ENCODE results near the gene POSTN.

The POSTN gene

DNA sequence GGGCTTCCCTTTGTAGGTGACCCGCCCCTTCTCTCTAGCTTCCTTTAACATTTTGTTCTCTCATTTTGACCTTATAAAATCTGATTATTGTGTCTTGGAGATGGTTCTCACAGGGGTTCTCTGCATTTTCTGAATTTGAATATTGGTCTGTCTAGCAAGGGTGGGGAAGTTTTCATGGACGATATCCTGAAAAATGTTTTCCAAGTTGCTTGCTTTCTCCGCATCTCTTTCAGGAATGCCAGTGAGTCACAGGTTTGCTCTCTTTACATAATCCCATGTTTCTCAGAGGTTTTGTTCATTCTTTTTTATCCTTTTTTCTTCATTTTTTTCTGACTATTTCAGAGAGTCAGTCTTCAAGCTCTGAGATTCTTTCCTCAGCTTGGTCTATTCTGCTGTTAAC, 53.6 kb downstream of the POSTN start:
- no peaks in the 10 kb centered on the region for H3K4me1 ChIP-seq (ENCODE audit: low read length)
- H3K27ac ChIP-seq (ENCODE audit: low read length) = no peak overlapping the region
- no peaks in the 10 kb centered on the region for H3K9me3 ChIP-seq (ENCODE audit: insufficient read depth, low read length)
- no peak overlapping the region for H3K4me3 ChIP-seq (ENCODE audit: low read length)
- no peaks in the 10 kb centered on the region for H3K79me2 ChIP-seq (ENCODE audit: low read length)
- no peaks in the 10 kb centered on the region for H4K20me1 ChIP-seq (ENCODE audit: insufficient read depth, low read length)
- TF ChIP-seq EZH2phosphoT487 (IDR thresholded peaks at IDR 0.05; ENCODE audit: low read depth) = no peak
- TF ChIP-seq, protein P1, sequence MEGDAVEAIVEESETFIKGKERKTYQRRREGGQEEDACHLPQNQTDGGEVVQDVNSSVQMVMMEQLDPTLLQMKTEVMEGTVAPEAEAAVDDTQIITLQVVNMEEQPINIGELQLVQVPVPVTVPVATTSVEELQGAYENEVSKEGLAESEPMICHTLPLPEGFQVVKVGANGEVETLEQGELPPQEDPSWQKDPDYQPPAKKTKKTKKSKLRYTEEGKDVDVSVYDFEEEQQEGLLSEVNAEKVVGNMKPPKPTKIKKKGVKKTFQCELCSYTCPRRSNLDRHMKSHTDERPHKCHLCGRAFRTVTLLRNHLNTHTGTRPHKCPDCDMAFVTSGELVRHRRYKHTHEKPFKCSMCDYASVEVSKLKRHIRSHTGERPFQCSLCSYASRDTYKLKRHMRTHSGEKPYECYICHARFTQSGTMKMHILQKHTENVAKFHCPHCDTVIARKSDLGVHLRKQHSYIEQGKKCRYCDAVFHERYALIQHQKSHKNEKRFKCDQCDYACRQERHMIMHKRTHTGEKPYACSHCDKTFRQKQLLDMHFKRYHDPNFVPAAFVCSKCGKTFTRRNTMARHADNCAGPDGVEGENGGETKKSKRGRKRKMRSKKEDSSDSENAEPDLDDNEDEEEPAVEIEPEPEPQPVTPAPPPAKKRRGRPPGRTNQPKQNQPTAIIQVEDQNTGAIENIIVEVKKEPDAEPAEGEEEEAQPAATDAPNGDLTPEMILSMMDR (IDR thresholded peaks at IDR 0.05; ENCODE audit: low read depth, low read length) = no peak
- H3K9ac ChIP-seq (ENCODE audit: low read length) = no peak overlapping the region
- H3K4me2 ChIP-seq (ENCODE audit: low read length) = no peak overlapping the region
- H3K27me3 ChIP-seq (ENCODE audit: low read depth, low read length) = no peaks in the 10 kb centered on the region
- H2AFZ ChIP-seq (ENCODE audit: low read depth, low read length) = no peak overlapping the region
- no peaks in the 10 kb centered on the region for H3K36me3 ChIP-seq (replicated peaks; ENCODE audit: low read depth, low read length)

DNA sequence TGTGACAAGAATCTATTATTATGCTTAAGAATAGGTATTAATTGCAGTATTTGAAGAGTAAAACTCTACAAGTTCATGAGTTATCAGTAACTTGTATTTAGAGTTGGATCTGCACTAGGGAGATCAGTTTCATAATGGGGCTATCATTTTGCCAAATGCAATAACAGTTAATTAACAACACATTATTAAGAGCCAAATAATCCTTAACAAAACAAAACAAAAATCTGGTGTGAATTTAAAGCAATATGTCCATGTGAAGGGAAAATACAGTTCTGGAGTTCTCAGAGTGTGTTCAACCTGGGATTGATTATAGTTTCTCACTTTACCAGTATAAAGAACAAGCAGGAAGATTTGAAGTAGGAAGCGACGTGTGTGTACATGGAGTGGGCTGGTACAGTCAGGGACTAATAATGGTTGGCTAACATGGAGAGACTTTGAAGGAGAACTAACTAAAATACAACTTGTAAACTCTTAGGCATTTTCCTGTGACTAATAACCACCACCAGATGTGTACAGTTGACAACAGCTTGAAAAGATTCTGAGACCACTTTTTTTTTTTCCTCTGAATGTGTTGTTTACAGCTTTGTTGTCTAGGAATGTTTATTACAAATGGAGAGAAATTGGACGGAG, 58.5 kb downstream of the POSTN start:
- no peak overlapping the region for H3K4me3 ChIP-seq (ENCODE audit: low read length)
- H4K20me1 ChIP-seq (ENCODE audit: insufficient read depth, low read length) = no peaks in the 10 kb centered on the region
- no peaks in the 10 kb centered on the region for H3K36me3 ChIP-seq (replicated peaks; ENCODE audit: low read depth, low read length)
- no peak overlapping the region for H2AFZ ChIP-seq (ENCODE audit: low read depth, low read length)
- no peak for TF ChIP-seq EZH2phosphoT487 (IDR thresholded peaks at IDR 0.05; ENCODE audit: low read depth)
- TF ChIP-seq, protein P1 (IDR thresholded peaks at IDR 0.05; ENCODE audit: low read depth, low read length) = no peak
- no peaks in the 10 kb centered on the region for H3K79me2 ChIP-seq (ENCODE audit: low read length)
- H3K4me2 ChIP-seq (ENCODE audit: low read length) = no peak overlapping the region
- H3K4me1 ChIP-seq (ENCODE audit: low read length) = no peaks in the 10 kb centered on the region
- H3K27me3 ChIP-seq (ENCODE audit: low read depth, low read length) = no peaks in the 10 kb centered on the region
- no peak overlapping the region for H3K9ac ChIP-seq (ENCODE audit: low read length)
- H3K27ac ChIP-seq (ENCODE audit: low read length) = no peak overlapping the region
- no peaks in the 10 kb centered on the region for H3K9me3 ChIP-seq (ENCODE audit: insufficient read depth, low read length)

DNA sequence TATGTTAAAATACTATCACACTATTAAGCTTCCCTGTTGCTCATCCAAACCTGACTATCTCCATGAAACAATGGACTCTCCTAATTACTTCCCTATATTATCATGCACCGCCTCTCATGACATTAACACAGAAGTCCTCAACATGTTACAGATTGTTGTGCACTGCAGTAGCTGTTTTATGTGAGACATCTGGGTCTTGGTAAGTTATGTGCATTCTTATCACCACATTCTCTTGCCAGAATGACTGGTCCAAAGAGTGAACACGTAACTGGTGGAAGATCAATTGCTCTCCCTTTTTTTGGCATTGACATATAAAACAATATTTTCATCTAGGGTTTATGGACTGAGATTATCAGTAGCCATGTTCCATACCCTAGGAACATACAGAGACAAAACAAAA, 59.4 kb downstream of the POSTN start:
- TF ChIP-seq, protein P1 (IDR thresholded peaks at IDR 0.05; ENCODE audit: low read depth, low read length) = no peak
- TF ChIP-seq EZH2phosphoT487 (IDR thresholded peaks at IDR 0.05; ENCODE audit: low read depth) = no peak
- Histone ChIP-seq H4K20me1 (ENCODE audit: insufficient read depth, low read length) (no peaks in the 10 kb centered on the region), H3K9ac (ENCODE audit: low read length) (no peak overlapping the region), H3K4me1 (ENCODE audit: low read length) (no peaks in the 10 kb centered on the region), H3K27me3 (ENCODE audit: low read depth, low read length) (no peaks in the 10 kb centered on the region), H3K4me3 (ENCODE audit: low read length) (no peak overlapping the region), H3K4me2 (ENCODE audit: low read length) (no peak overlapping the region), H3K79me2 (ENCODE audit: low read length) (no peaks in the 10 kb centered on the region), H3K9me3 (ENCODE audit: insufficient read depth, low read length) (no peaks in the 10 kb centered on the region), H3K36me3 (replicated peaks; ENCODE audit: low read depth, low read length) (no peaks in the 10 kb centered on the region), H3K27ac (ENCODE audit: low read length) (no peak overlapping the region), H2AFZ (ENCODE audit: low read depth, low read length) (no peak overlapping the region)

DNA sequence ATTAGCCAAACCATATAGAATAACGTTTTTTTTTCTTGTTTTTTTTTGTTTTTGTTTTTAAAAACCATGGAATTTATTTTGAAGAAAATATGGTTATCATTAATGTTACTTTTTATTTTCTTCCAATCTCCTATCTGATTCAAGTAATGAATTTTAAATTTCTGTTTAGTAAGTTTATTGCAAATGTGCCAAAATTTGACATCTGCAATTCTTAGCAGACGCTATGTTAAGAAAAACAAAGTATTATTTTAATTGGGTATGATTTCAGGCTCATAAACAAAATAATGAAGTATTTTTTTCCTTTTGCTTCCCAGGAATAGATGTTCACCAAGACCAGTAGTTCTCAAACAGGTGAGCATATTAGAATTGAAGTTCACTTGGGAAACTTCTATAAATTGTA, 63.1 kb downstream of the POSTN start:
- H3K4me2 ChIP-seq (ENCODE audit: low read length) = no peak overlapping the region
- no peaks in the 10 kb centered on the region for H3K27me3 ChIP-seq (ENCODE audit: low read depth, low read length)
- H3K79me2 ChIP-seq (ENCODE audit: low read length) = no peaks in the 10 kb centered on the region
- no peaks in the 10 kb centered on the region for H3K4me1 ChIP-seq (ENCODE audit: low read length)
- H4K20me1 ChIP-seq (ENCODE audit: insufficient read depth, low read length) = no peaks in the 10 kb centered on the region
- no peak overlapping the region for H3K27ac ChIP-seq (ENCODE audit: low read length)
- H3K9ac ChIP-seq (ENCODE audit: low read length) = no peak overlapping the region
- H3K4me3 ChIP-seq (ENCODE audit: low read length) = no peak overlapping the region
- no peaks in the 10 kb centered on the region for H3K36me3 ChIP-seq (replicated peaks; ENCODE audit: low read depth, low read length)
- no peak overlapping the region for H2AFZ ChIP-seq (ENCODE audit: low read depth, low read length)
- H3K9me3 ChIP-seq (ENCODE audit: insufficient read depth, low read length) = no peaks in the 10 kb centered on the region
- no peak for TF ChIP-seq EZH2phosphoT487 (IDR thresholded peaks at IDR 0.05; ENCODE audit: low read depth)
- TF ChIP-seq, protein P1 (IDR thresholded peaks at IDR 0.05; ENCODE audit: low read depth, low read length) = no peak

Measured in OCI-LY3 (cell line).